Body of pancreas (tissue), 4 donors: Measurements from ENCODE around the gene CCDC188.

Experiments used
- POLR2A ChIP-seq, 3 donors: fragments of 450-650 bp; IDR thresholded peaks; one replicate each; pipeline ENCODE4 v1.6.1; 2016; ENCODE audit warnings: antibody characterized with exemption in 3 of 3, mild to moderate bottlenecking in 2 of 3
- TF ChIP-seq, protein P1 (sequence below), 7 experiments: fragments of 450-650 bp in 4 of 7; fragments of 200-600 bp in 3 of 7; sonication (generic) in 3 of 7; IDR thresholded peaks; one replicate each; pipeline ENCODE4 v1.5.1; 2016 to 2019; ENCODE audit warnings: antibody characterized with exemption in 7 of 7

DNA sequence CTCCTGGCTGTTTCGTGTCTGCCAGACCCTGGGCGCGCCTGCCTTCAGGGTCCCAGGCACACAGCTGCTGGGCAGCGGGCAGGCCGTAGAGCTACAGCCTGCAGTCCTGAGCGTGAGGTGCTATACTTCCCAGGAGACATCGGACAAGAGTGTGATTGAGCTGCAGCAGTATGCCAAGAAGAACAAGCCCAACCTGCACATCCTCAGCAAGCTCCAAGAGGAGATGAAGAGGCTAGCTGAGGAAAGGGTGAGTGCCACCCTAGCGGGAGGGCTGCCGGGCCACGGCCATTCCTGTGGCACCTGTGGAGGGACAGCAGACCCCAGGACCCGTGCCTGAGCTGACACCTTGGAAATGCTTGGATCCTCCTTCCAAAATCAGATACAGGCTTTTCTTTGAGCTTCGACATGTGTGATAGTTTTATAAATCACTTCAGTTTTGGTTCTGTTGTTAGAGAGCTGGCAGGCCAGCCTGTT, 42.1 kb downstream of the CCDC188 start:
- TF ChIP-seq, protein P1, sequence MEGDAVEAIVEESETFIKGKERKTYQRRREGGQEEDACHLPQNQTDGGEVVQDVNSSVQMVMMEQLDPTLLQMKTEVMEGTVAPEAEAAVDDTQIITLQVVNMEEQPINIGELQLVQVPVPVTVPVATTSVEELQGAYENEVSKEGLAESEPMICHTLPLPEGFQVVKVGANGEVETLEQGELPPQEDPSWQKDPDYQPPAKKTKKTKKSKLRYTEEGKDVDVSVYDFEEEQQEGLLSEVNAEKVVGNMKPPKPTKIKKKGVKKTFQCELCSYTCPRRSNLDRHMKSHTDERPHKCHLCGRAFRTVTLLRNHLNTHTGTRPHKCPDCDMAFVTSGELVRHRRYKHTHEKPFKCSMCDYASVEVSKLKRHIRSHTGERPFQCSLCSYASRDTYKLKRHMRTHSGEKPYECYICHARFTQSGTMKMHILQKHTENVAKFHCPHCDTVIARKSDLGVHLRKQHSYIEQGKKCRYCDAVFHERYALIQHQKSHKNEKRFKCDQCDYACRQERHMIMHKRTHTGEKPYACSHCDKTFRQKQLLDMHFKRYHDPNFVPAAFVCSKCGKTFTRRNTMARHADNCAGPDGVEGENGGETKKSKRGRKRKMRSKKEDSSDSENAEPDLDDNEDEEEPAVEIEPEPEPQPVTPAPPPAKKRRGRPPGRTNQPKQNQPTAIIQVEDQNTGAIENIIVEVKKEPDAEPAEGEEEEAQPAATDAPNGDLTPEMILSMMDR (IDR thresholded peaks at IDR 0.05): no peak
- no peak for TF ChIP-seq POLR2A (IDR thresholded peaks at IDR 0.05)
